GM12878 (cell line): ENCODE data around the gene PRR11. TPM values are rescaled to one million over a fixed set of nuclear protein-coding genes. Genes with fewer than 3 reads are reported as not detected.
"Not testable (repeated sequence)": the region's sequence is repeated elsewhere in the genome, so short reads cannot be mapped to it uniquely, and the experiment has no call there.

Experiments
- ATAC-seq: fragments of 200-7000 bp; cut with Tn5 transposase; 3 replicates; pipeline ENCODE4 v1.9.1; 2020; ENCODE audit warnings: mild to moderate bottlenecking, moderate library complexity
- BruUV-seq: library from RNA; stranded (reverse); fragments of 400-500 nt; replicated peaks from 2 replicates; lab custom pipeline; 2021; lab: Mats Ljungman, UMichigan
- CTCF ChIA-PET: fragments of 300-600 bp; sonication (Branson Sonifier 250); formaldehyde crosslinking; extraction: SDS; loops from one replicate; lab custom pipeline; 2021; ENCODE audit warnings: inconsistent platforms; lab: Yijun Ruan, JAX
- POLR2A ChIA-PET: fragments of 350-600 bp; formaldehyde crosslinking; extraction: SDS; loops from one replicate; lab custom pipeline; 2021; ENCODE audit warnings: inconsistent platforms; lab: Charles Lee
- RAD21 ChIA-PET: fragments of 300-600 bp; sonication (Branson Sonifier 250); formaldehyde crosslinking; loops from one replicate; lab custom pipeline; 2023; ENCODE audit warnings: antibody characterized with exemption; ENCODE audit not compliant: unreplicated experiment; lab: Charles Lee
- SMC1A ChIA-PET: fragments of 300-600 bp; sonication (Branson Sonifier 250); formaldehyde crosslinking; loops from one replicate; lab custom pipeline; 2023; ENCODE audit not compliant: unreplicated experiment, uncharacterized antibody; lab: Charles Lee
- DNase-seq: peaks from one replicate; pipeline ENCODE4 v3.0.0-alpha.2; 2011; ENCODE audit warnings: low read depth, low spot score
- FAIRE-seq: peaks from 3 replicates; lab custom pipeline; 2011; peaks lifted over from hg19 to GRCh38; lab: Jason Lieb, UNC
- H2AFZ ChIP-seq: 2 replicates; pipeline ENCODE4 v1.6.0; 2011; ENCODE audit warnings: low read depth, low read length, control low read depth; ENCODE audit not compliant: control insufficient read depth
- H3K27ac ChIP-seq: 2 replicates; pipeline ENCODE4 v1.5.1; 2011; ENCODE audit warnings: control low read depth; ENCODE audit not compliant: control insufficient read depth, insufficient read depth
- H3K27me3 ChIP-seq, 2 experiments: replicated peaks in 1 of 2; 2 replicates each; pipeline versions ENCODE4 v1.6.0 to v1.6.1; 2011; ENCODE audit warnings: low read length in 1 of 2; ENCODE audit not compliant: control insufficient read depth in 2 of 2, insufficient read depth in 2 of 2
- H3K36me3 ChIP-seq, 2 experiments: 2 replicates each; pipeline ENCODE4 v1.5.1; 2011; ENCODE audit warnings: low read length in 1 of 2; ENCODE audit not compliant: control insufficient read depth in 2 of 2, insufficient read depth in 2 of 2
- H3K4me1 ChIP-seq: 2 replicates; pipeline ENCODE4 v1.6.1; 2011; ENCODE audit warnings: mild to moderate bottlenecking, low read length, moderate library complexity, mixed read lengths; ENCODE audit not compliant: control insufficient read depth, insufficient read depth
- H3K4me2 ChIP-seq: 2 replicates; pipeline ENCODE4 v1.6.0; 2011; ENCODE audit warnings: control low read depth; ENCODE audit not compliant: control insufficient read depth, insufficient read depth
- H3K4me3 ChIP-seq: fragments of 200-600 bp; sonication (generic); 2 replicates; pipeline ENCODE4 v1.5.1; 2016
- H3K79me2 ChIP-seq: 2 replicates; pipeline ENCODE4 v1.6.0; 2011; ENCODE audit warnings: low read length; ENCODE audit not compliant: control insufficient read depth, insufficient read depth
- H3K9ac ChIP-seq: 2 replicates; pipeline ENCODE4 v1.8.0; 2011; ENCODE audit warnings: low read length, control low read depth, mixed read lengths; ENCODE audit not compliant: control insufficient read depth, insufficient read depth
- H3K9me3 ChIP-seq: replicated peaks from 3 replicates; pipeline ENCODE4 v1.5.1; 2011; ENCODE audit warnings: mild to moderate bottlenecking, low read length; ENCODE audit not compliant: control insufficient read depth, insufficient read depth
- H4K20me1 ChIP-seq: 2 replicates; pipeline ENCODE4 v1.6.0; 2011; ENCODE audit not compliant: control insufficient read depth, insufficient read depth
- CREB1 ChIP-seq: IDR thresholded peaks from 2 replicates; pipeline ENCODE4 v1.6.1; 2012; ENCODE audit warnings: low read depth, mild to moderate bottlenecking, inconsistent platforms
- FOS ChIP-seq: IDR thresholded peaks from 3 replicates; pipeline ENCODE4 v1.6.1; 2011; ENCODE audit warnings: borderline replicate concordance; ENCODE audit not compliant: insufficient read length; ENCODE audit errors: extremely low read depth
- HDAC6 ChIP-seq: fragments of 200-600 bp; sonication (generic); IDR thresholded peaks from one replicate; pipeline ENCODE4 v1.8.0; 2017; ENCODE audit warnings: antibody characterized with exemption; ENCODE audit not compliant: unreplicated experiment
- NRF1 ChIP-seq: conservative IDR thresholded peaks from 2 replicates; pipeline ENCODE4 v1.6.1; 2011; ENCODE audit warnings: mild to moderate bottlenecking, low read depth, low read length, improper control_type of control experiment
- SMARCA5 ChIP-seq: fragments of 450-650 bp; IDR thresholded peaks from 2 replicates; pipeline ENCODE4 v1.6.1; 2017; ENCODE audit warnings: mild to moderate bottlenecking
- SMC3 ChIP-seq: IDR thresholded peaks from 2 replicates; pipeline ENCODE4 v1.6.1; 2011; ENCODE audit warnings: low read length, improper control_type of control experiment, borderline replicate concordance
- YBX1 ChIP-seq: fragments of 450-650 bp; IDR thresholded peaks from 2 replicates; pipeline ENCODE4 v1.6.1; 2016; ENCODE audit warnings: antibody characterized with exemption
- WGBS: methylation state at CpG from one replicate; pipeline ENCODE4 v1.1.6; 2016; ENCODE audit warnings: low lambda C conversion rate; ENCODE audit not compliant: insufficient replicate concordance, insufficient coverage; ENCODE audit errors: missing lambda C conversion rate; 5-methylcytosine and 5-hydroxymethylcytosine counted together
- in situ Hi-C: fragments of 300-500 bp; cut with MboI; formaldehyde crosslinking; loops from 9 replicates; pipeline ENCODE4 v1.14.3; 2018; ENCODE audit warnings: mixed read lengths
- intact Hi-C: fragments of 100-400 bp; cut with micrococcal nuclease; formaldehyde crosslinking; loops from one replicate; pipeline ENCODE4 v1.14.2; 2022; ENCODE audit not compliant: unreplicated experiment
- polyA plus RNA-seq, 11 experiments: library from polyadenylated mRNA; depleted of rRNA in 4 of 11; unstranded in 6 of 11; stranded (reverse) in 5 of 11; fragments of >200 nt; fragmentation: Nextera tagmentation in 4 of 11; fragmentation: Illumina TruSeq in 1 of 11; extraction: Ambion mirVana in 4 of 11; extraction: Trizol in 1 of 11; gene quantifications; 1 replicate in 1 of 11; 2 replicates in 10 of 11; pipeline versions ENCODE4 v1.2.1 to v1.2.3, GENCODE V29; 2011 to 2016; ENCODE audit warnings: inconsistent platforms in 2 of 11, missing spikeins in 2 of 11, low read depth in 1 of 11
- total RNA-seq, 4 experiments: library from RNA; depleted of rRNA in 3 of 4; stranded (reverse); fragments of >200 nt in 3 of 4; fragmentation: Illumina TruSeq in 1 of 4; extraction: Trizol in 1 of 4; gene quantifications; 2 replicates each; pipeline versions ENCODE4 v1.2.1 to v1.2.3, GENCODE V29; 2013 to 2021
- TF ChIP-seq, protein P1 (sequence below): fragments of 150-350 bp; IDR thresholded peaks from 2 replicates; pipeline ENCODE4 v1.6.1; 2016; ENCODE audit warnings: low read depth, low read length

Gene PRR11
- total and polyA plus RNA-seq, 10 of the 15 experiments (the other 5 are each of a cell fraction or from before 2014, with no cell fraction given) = 20.8 to 97.0 (median 48.3) TPM

DNA sequence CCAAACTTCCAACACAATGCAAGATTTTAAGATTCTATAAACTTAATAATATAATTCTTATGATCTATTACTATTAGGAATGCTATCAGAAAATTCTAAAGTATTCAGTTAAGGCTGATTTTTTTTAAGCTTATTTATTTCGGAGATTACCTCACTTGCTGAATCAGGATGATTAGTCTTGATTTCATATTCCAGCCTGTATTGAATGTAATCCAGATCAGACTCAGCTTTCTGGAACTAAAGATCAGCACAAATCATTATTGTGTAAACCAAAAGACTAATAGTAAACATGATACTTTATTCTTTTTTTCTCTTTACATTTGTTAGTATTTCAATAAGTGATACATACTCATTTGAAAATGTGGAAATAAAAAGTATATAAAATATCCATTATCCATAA, 24.4 kb upstream of the PRR11 start (continued):
- TF ChIP-seq, protein P1, sequence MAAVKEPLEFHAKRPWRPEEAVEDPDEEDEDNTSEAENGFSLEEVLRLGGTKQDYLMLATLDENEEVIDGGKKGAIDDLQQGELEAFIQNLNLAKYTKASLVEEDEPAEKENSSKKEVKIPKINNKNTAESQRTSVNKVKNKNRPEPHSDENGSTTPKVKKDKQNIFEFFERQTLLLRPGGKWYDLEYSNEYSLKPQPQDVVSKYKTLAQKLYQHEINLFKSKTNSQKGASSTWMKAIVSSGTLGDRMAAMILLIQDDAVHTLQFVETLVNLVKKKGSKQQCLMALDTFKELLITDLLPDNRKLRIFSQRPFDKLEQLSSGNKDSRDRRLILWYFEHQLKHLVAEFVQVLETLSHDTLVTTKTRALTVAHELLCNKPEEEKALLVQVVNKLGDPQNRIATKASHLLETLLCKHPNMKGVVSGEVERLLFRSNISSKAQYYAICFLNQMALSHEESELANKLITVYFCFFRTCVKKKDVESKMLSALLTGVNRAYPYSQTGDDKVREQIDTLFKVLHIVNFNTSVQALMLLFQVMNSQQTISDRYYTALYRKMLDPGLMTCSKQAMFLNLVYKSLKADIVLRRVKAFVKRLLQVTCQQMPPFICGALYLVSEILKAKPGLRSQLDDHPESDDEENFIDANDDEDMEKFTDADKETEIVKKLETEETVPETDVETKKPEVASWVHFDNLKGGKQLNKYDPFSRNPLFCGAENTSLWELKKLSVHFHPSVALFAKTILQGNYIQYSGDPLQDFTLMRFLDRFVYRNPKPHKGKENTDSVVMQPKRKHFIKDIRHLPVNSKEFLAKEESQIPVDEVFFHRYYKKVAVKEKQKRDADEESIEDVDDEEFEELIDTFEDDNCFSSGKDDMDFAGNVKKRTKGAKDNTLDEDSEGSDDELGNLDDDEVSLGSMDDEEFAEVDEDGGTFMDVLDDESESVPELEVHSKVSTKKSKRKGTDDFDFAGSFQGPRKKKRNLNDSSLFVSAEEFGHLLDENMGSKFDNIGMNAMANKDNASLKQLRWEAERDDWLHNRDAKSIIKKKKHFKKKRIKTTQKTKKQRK = no peak
- TF ChIP-seq NRF1 (no peak), CREB1 (no peak), YBX1 (no peak), HDAC6 (no peak), SMARCA5 (no peak), SMC3 (no peak), FOS (no peak)

DNA sequence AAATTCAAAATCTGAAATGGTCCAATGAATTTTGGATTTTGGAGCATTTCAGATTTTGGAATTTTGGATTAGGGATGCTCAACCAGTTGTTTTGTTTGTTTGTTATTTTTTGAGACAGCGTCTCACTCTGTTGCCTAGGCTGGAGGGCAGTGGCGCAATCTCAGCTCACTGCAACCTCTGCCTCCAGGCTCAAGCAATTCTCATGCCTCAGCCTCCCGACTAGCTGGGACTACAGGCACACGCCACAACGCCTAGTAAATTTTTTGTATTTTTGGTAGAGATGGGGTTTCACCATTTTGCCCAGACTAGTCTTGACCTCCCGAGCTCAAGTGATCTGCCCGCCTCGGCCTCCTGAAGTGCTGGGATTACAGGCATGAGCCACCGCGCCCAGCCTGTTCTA, 17.2 kb upstream of the PRR11 start:
- FAIRE-seq = not testable (repeated sequence)
- 98% methylated on average over 10 of the region's 10 CpGs for WGBS
- POLR2A ChIA-PET = interaction anchor here (0.6 kb wide), 1 partner anchor 15 kb away, joined by 3 read pairs; no protein-coding TSS in a partner anchor

More for the DNA sequence above, 17.2 kb upstream of the PRR11 start:
- H3K27me3 ChIP-seq, intact Hi-C loops, H3K4me2 ChIP-seq, H3K36me3 ChIP-seq, H3K9me3 ChIP-seq, H3K4me3 ChIP-seq, SMC1A ChIA-PET, BruUV-seq, H3K27ac ChIP-seq, RAD21 ChIA-PET, H4K20me1 ChIP-seq, in situ Hi-C loops, H2AFZ ChIP-seq, H3K4me1 ChIP-seq, CTCF ChIA-PET, ATAC-seq, DNase-seq, H3K9ac ChIP-seq: not testable (repeated sequence)
- H3K79me2 ChIP-seq = peaks cover 38% of the 10 kb centered on the region
